H1 (cell line): ENCODE data around the gene GTF2E1. TPM values are rescaled to one million over a fixed set of nuclear protein-coding genes. Genes with fewer than 3 reads are reported as not detected.

ENCODE experiments used
- ATF2 ChIP-seq: IDR thresholded peaks from 2 replicates; pipeline ENCODE4 v1.6.1; 2012; ENCODE audit warnings: low read length, inconsistent platforms
- CHD7 ChIP-seq: fragments of 300-600 bp; sonication (generic); IDR thresholded peaks from 2 replicates; pipeline ENCODE4 v1.7.1; 2012; ENCODE audit warnings: low read length, moderate library complexity, mild to moderate bottlenecking, inconsistent platforms; ENCODE audit not compliant: insufficient replicate concordance
- EGR1 ChIP-seq: IDR thresholded peaks from 2 replicates; pipeline ENCODE4 v1.6.1; 2011; ENCODE audit warnings: low read depth, low read length, borderline replicate concordance
- MAX ChIP-seq: IDR thresholded peaks from 2 replicates; pipeline ENCODE4 v1.6.1; 2012; ENCODE audit warnings: inconsistent platforms
- POLR2AphosphoS5 ChIP-seq: IDR thresholded peaks from 2 replicates; pipeline ENCODE4 v1.6.1; 2011; ENCODE audit warnings: low read depth, low read length
- RNF2 ChIP-seq: fragments of 200-900, 300-1000 bp; sonication (generic); IDR thresholded peaks from 2 replicates; pipeline ENCODE4 v1.7.1; 2016; ENCODE audit warnings: borderline replicate concordance, low read depth, mild to moderate bottlenecking, antibody characterized with exemption, low read length; ENCODE audit not compliant: poor library complexity, severe bottlenecking; ENCODE audit errors: missing control alignments
- SIN3A ChIP-seq, 2 experiments: IDR thresholded peaks in 1 of 2; conservative IDR thresholded peaks in 1 of 2; 2 replicates each; pipeline ENCODE4 v1.6.1; 2011 to 2012; ENCODE audit warnings: low read length in 2 of 2, improper control_type of control experiment in 1 of 2, low read depth in 1 of 2, mild to moderate bottlenecking in 1 of 2
- SIX5 ChIP-seq: IDR thresholded peaks from 2 replicates; pipeline ENCODE4 v1.6.1; 2011; ENCODE audit warnings: mild to moderate bottlenecking, low read depth, low read length
- SP1 ChIP-seq: IDR thresholded peaks from 2 replicates; pipeline ENCODE4 v1.6.1; 2011; ENCODE audit warnings: low read depth, low read length
- SRF ChIP-seq: IDR thresholded peaks from 2 replicates; pipeline ENCODE4 v1.6.1; 2011; ENCODE audit warnings: mild to moderate bottlenecking, low read depth, low read length, moderate library complexity
- polyA plus RNA-seq, 7 experiments: library from polyadenylated mRNA; depleted of rRNA in 3 of 7; stranded (reverse) in 5 of 7; unstranded in 2 of 7; fragments of >200 nt in 5 of 7; fragments of 200-250 nt in 2 of 7; gene quantifications; 1 replicate in 5 of 7; 2 replicates in 1 of 7; 4 replicates in 1 of 7; pipeline versions ENCODE4 v1.2.1 to v1.2.3, GENCODE V29; 2011 to 2013; ENCODE audit warnings: missing spikeins in 2 of 7, mixed read lengths in 2 of 7
- total RNA-seq: library from RNA; stranded (reverse); fragmentation: NEBNext Ultra II Directional; extraction: Animal tissue kit (Norgen Biotek cat#: 25700); gene quantifications from 2 replicates; pipeline ENCODE4 v1.2.1, GENCODE V29; 2021

Gene GTF2E1
- total and polyA plus RNA-seq, 2 of the 8 experiments (the other 6 are each of a cell fraction or from before 2014, with no cell fraction given): 37.4 to 73.3 TPM

GRCh38 chr3:120801484-120801883 lies 58.9 kb downstream of the GTF2E1 start (continued):
- TF ChIP-seq CHD7 (no peak), MAX (no peak), EGR1 (no peak), SP1 (no peak), ATF2 (no peak), POLR2AphosphoS5 (no peak), SRF (no peak), RNF2 (no peak), SIX5 (no peak), SIN3A (conservative IDR thresholded peaks at IDR 0.05 in 1 of 2, IDR thresholded peaks at IDR 0.05 in 1 of 2; ENCODE audit: low read depth in 1 of 2, low read length in 2 of 2) (no peak)
